Effector memory CD8-positive, alpha-beta T cell (primary cell): ENCODE measurements around the gene TAB2.
"Not testable (repeated sequence)": the region's sequence is repeated elsewhere in the genome, so short reads cannot be mapped to it uniquely, and the experiment has no call there.

ENCODE experiments used
- ATAC-seq: fragments of 150-1000 bp; cut with Tn5 transposase; replicated peaks from 2 replicates; pipeline ENCODE4 v1.10.0; 2021; ENCODE audit warnings: mild to moderate bottlenecking, moderate library complexity
- DNase-seq, 3 experiments: peaks; one replicate each; pipeline ENCODE4 v3.0.0; 2021
- H3K27ac Mint-ChIP-seq, 2 donors: one replicate each; pipeline ENCODE4 v1.8.0; 2022; ENCODE audit warnings: mild to moderate bottlenecking in 2 of 2, mixed read lengths in 2 of 2, moderate library complexity in 2 of 2
- H3K27me3 Mint-ChIP-seq, 2 donors: one replicate each; pipeline ENCODE4 v1.8.0; 2022; ENCODE audit warnings: mixed read lengths in 2 of 2
- H3K36me3 Mint-ChIP-seq: one replicate; pipeline ENCODE4 v1.8.0; 2022; ENCODE audit warnings: mild to moderate bottlenecking, moderate library complexity, mixed read lengths; ENCODE audit not compliant: insufficient read depth
- H3K4me1 Mint-ChIP-seq, 2 donors: one replicate each; pipeline ENCODE4 v1.8.0; 2022; ENCODE audit warnings: low read depth in 2 of 2, mixed read lengths in 2 of 2
- H3K4me3 Mint-ChIP-seq, 2 donors: one replicate each; pipeline ENCODE4 v1.8.0; 2022; ENCODE audit warnings: mild to moderate bottlenecking in 2 of 2, mixed read lengths in 2 of 2, moderate library complexity in 2 of 2
- H3K9me3 Mint-ChIP-seq, 2 donors: one replicate each; pipeline ENCODE4 v1.8.0; 2022; ENCODE audit warnings: mixed read lengths in 2 of 2

TAB2 gene

DNA sequence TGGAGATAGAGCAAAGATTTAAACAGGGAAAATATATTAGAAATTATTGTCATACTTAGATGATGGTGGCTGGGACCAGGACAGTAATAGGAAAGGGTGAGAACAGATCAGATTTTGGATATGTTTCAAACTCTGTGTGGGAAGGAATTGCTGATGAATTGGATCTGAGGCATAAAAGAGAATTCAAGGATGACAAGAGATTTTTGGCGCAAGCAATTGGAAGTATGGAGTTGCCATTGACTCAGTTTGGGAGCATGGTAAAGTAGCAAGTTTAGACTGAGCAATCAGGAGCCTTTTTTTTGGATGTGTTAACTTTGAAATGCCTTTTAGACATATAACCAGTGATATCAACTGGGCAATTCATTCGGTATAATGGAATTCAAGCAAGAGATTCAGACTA, 14.4 kb downstream of the TAB2 start:
- H3K9me3 Mint-ChIP-seq, result no peaks in the 10 kb centered on the region
- no peaks in the 10 kb centered on the region for H3K27me3 Mint-ChIP-seq
- ATAC-seq (no peak), DNase-seq (no peak)
- H3K36me3 Mint-ChIP-seq, result no peaks in the 10 kb centered on the region
- H3K27ac Mint-ChIP-seq, result peak overlapping the region; percentile 1 to 29
- H3K4me3 Mint-ChIP-seq, result peak overlapping the region; percentile 41 to 59
- H3K4me1 Mint-ChIP-seq, result peaks cover 62 to 81% of the 10 kb centered on the region in 2 donors

DNA sequence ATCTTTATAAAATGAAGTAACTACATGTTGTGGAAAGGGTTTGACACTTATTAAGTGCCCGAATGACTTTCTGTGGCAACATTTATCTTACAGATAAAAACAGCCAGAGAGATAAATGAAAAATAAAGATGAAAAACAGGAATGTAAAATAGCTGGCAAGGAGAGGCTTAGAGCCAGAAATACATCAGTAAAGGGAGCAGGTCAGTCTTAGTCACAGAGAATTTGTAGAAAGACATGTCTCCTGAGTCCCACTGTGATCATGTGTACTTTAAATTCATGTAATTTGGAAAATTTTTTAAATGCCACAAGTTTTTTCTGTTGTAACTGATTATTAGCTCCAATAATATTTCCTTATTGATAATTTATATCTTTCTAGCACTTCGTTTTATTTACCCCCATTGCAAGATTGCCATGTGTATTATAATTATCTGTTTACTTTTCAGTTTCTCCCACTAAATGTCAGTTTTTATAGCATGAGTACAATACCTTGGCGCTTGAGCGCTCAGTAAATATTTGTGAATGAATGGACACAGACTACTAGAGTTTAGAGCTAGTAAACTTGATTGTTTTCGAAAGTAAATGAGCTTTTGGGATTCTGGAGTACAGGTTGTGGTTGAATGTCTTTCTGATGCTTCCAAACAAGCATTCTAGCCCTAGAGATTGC, 15.2 kb downstream of the TAB2 start:
- H3K4me1 Mint-ChIP-seq, result peaks cover 64 to 85% of the 10 kb centered on the region in 2 donors
- ATAC-seq, result no peak
- H3K27me3 Mint-ChIP-seq, result no peaks in the 10 kb centered on the region
- H3K4me3 Mint-ChIP-seq, result peak overlapping the region in 1 of 2 donors; percentile 42
- peak overlapping the region; percentile 1 to 50 for H3K27ac Mint-ChIP-seq
- no peak for DNase-seq
- no peaks in the 10 kb centered on the region for H3K36me3 Mint-ChIP-seq
- H3K9me3 Mint-ChIP-seq, result no peaks in the 10 kb centered on the region

DNA sequence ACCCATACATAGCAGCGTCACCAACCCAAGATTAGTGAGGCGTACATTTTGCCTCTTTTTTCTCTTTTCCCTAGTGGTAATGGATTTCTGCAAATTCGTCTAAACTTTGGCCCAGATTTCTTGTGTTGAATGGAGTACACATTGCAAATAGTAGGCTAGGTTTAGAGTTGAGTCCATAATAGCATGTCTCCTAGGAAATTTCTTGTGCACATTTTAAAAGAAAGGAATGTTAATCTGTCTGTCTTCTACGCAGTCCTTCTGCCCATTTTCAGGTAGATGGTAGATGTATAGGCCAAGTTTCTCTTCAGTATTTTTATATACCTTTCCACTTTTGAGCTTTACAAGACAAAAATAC, 15.7 kb downstream of the TAB2 start:
- Mint-ChIP-seq H3K9me3 (no peaks in the 10 kb centered on the region), H3K4me3 (peak overlapping the region in 1 of 2 donors; percentile 21), H3K4me1 (peaks cover 67 to 85% of the 10 kb centered on the region in 2 donors), H3K27ac (peak overlapping the region in 1 of 2 donors; percentile 50), H3K36me3 (no peaks in the 10 kb centered on the region), H3K27me3 (no peaks in the 10 kb centered on the region)
- DNase-seq (no peak), ATAC-seq (no peak)

DNA sequence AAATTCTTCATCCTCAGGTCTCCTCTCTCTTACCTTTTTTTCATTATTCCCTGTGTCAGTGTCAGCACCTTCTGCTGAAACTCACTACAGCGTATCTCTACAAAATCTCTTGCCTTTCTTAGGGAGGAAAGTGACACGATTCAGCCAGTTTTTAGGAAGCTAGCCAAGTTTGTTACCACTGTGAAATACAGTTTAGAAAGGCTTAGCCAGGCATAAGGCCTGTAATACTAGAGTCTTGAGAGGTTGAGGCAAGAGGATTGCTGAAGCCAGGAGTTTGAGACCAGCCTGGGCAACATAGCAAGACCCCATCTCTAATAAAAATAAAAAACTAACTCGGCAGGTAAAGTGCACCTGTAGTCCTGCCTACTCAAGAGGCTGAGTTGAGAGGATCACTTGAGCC, 16.7 kb downstream of the TAB2 start:
- DNase-seq, result no peak
- Mint-ChIP-seq H3K9me3 (no peaks in the 10 kb centered on the region), H3K27ac (peak overlapping the region in 1 of 2 donors; percentile 24), H3K4me1 (peaks cover 64 to 83% of the 10 kb centered on the region in 2 donors), H3K4me3 (peak overlapping the region in 1 of 2 donors; percentile 18), H3K27me3 (no peaks in the 10 kb centered on the region), H3K36me3 (no peaks in the 10 kb centered on the region)
- no peak for ATAC-seq

DNA sequence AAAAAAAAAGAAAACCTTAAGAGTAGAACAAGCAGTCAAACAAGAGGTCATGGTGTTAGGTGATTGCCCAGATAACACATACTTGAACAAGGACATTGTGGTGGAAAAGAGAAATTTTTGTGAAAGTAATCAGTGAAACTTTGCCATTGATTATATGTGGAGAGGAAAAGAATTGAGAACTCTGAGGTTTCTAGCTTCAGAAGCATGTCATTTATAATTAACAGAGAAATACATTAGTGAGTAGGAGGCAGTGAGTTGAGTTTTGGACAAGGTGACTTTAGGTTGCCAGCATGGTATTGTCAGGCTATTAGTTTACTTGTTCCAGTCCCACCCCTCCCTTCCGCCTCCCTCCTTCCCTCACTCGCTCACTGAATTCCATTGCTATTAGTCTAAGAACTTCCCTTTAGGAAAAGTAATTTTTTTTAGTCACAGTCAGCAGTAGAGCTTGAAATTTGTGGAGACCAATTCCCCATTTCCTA, 17.2 kb downstream of the TAB2 start:
- no peaks in the 10 kb centered on the region for H3K36me3 Mint-ChIP-seq
- H3K9me3 Mint-ChIP-seq, result no peaks in the 10 kb centered on the region
- H3K27ac Mint-ChIP-seq, result peak overlapping the region in 1 of 2 donors; percentile 24
- no peak for ATAC-seq
- DNase-seq, result no peak
- no peaks in the 10 kb centered on the region for H3K27me3 Mint-ChIP-seq
- H3K4me3 Mint-ChIP-seq, result peak overlapping the region in 1 of 2 donors; percentile 18
- peaks cover 64 to 81% of the 10 kb centered on the region in 2 donors for H3K4me1 Mint-ChIP-seq

DNA sequence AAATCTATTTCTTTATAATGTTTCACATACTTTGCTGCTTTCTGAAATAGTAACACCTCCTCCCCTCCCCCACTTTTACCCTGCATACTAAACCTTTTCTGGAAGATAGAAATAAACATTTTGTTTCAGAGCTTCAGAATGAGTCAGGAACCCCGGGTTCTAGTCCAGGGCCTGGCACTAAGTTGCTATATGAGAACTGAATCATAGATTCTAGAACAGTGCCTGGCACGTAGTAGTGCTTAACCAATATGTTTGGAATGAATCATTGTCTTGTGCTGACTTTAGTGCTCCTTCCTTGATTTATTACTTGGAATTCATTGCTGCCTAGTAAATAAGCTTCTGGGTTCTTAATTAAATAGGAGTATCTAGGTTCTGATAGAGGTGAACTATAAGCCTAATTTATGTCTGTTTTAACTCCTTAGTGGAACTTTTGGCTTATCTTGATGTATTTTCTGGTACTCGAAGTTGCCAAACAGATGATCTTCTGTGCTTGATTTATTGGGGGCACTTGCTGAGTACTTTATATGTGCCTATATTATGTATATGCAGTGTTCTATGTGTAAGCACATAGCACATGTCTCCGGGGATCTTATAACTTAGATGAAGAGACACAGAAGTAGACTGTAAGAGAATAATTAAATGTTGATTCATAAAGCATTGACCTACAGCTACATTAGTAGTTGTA, 18.6 kb downstream of the TAB2 start:
- peak overlapping the region; percentile 15 to 48 for H3K4me3 Mint-ChIP-seq
- ATAC-seq (no peak), DNase-seq (no peak)
- no peaks in the 10 kb centered on the region for H3K27me3 Mint-ChIP-seq
- H3K27ac Mint-ChIP-seq, result peak overlapping the region; percentile 0 to 3
- H3K9me3 Mint-ChIP-seq, result no peaks in the 10 kb centered on the region
- H3K4me1 Mint-ChIP-seq, result peaks cover 60 to 79% of the 10 kb centered on the region in 2 donors
- no peaks in the 10 kb centered on the region for H3K36me3 Mint-ChIP-seq

DNA sequence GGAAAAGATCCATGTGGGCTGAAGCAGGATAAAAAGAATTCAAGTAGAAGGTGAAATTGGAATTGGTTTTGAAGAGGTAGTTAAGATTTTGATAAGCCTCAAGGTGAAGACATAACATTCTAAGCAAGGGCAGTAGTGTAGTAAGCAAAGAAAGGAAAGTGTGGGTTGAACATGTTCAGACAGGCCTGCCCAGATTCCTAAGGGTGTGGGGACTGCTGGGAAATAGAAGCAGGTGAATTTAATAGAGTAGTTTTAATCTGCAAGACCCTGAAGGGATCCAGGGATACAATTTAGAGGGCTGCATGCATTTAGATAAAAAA, 19.1 kb downstream of the TAB2 start:
- Mint-ChIP-seq H3K4me3 (peak overlapping the region; percentile 15 to 48), H3K4me1 (peaks cover 61 to 79% of the 10 kb centered on the region in 2 donors), H3K36me3 (no peaks in the 10 kb centered on the region), H3K9me3 (no peaks in the 10 kb centered on the region), H3K27ac (peak overlapping the region; percentile 0 to 3), H3K27me3 (no peaks in the 10 kb centered on the region)
- ATAC-seq (no peak), DNase-seq (no peak)

DNA sequence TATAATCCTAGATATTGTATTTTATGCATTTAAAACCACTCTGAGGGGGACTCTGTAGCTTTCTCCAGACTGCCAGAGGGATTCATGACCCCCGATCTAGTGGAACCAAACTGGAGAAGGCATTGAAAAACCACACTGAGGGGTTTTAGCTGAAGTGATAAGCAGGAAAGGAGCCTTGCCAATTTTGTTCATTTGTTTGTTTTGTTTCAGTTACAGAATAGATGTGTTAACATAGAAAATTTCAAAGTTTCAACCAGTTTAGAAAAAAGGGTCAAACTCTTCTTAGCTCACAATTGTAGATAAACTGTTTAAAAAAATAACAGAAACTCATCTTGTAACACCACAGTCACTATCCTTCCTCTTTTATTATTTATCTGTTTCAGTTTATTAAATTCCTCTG, 19.8 kb downstream of the TAB2 start:
- peak overlapping the region in 1 of 2 donors; percentile 48 for H3K4me3 Mint-ChIP-seq
- H3K27ac Mint-ChIP-seq, result peak overlapping the region; percentile 5 to 33
- H3K4me1 Mint-ChIP-seq, result peaks cover 60 to 79% of the 10 kb centered on the region in 2 donors
- DNase-seq, result no peak
- no peaks in the 10 kb centered on the region for H3K27me3 Mint-ChIP-seq
- ATAC-seq, result no peak
- H3K9me3 Mint-ChIP-seq, result no peaks in the 10 kb centered on the region
- no peaks in the 10 kb centered on the region for H3K36me3 Mint-ChIP-seq

DNA sequence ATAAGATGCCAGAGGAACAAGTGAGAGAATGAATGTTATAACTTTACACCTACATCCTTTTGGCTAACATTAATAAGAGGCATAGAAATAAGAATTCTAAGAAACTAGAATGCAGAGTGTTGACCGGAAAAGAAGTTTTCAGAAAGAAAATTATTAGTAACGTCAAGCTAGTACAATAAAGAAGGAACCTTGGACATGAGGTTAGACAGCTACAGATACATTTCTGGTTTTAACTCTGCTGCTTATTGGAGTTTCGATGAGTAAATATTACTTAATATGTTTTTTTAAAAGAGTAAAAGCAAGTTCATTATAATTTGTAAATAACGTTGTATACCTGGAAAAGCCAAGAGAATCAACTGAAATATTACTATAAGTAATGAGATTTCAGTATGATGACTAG, 22.7 kb downstream of the TAB2 start:
- DNase-seq (no peak), ATAC-seq (no peak)
- peaks cover 51 to 74% of the 10 kb centered on the region in 2 donors for H3K4me1 Mint-ChIP-seq
- peak overlapping the region in 1 of 2 donors; percentile 23 for H3K27ac Mint-ChIP-seq
- H3K4me3 Mint-ChIP-seq, result peak overlapping the region; percentile 13 to 63
- no peaks in the 10 kb centered on the region for H3K27me3 Mint-ChIP-seq
- no peaks in the 10 kb centered on the region for H3K36me3 Mint-ChIP-seq
- no peaks in the 10 kb centered on the region for H3K9me3 Mint-ChIP-seq

DNA sequence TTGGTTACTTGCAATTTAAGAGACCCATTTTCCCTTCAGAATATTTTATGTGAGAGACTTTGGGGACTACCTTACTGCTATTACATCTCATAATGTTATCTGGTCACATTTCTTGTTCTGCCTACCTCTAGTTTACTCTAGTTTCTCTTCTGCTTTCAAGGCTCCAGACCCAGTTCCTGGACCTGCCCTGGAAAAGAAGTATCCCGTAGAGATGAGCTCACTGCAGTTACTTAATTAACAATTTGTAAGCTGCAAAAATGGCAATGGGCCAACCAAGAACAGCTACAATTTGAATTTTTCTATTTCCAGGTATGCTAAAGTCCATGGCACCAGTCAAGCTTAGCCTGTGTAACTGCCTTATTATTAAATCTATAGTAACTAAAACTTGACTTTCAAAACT, 25.0 kb downstream of the TAB2 start:
- Mint-ChIP-seq H3K36me3 (peaks cover 8% of the 10 kb centered on the region), H3K9me3 (no peaks in the 10 kb centered on the region), H3K27me3 (no peaks in the 10 kb centered on the region), H3K4me1 (peaks cover 48 to 72% of the 10 kb centered on the region in 2 donors), H3K27ac (peak overlapping the region in 1 of 2 donors; percentile 54), H3K4me3 (no peak overlapping the region)
- DNase-seq (no peak), ATAC-seq (no peak)

DNA sequence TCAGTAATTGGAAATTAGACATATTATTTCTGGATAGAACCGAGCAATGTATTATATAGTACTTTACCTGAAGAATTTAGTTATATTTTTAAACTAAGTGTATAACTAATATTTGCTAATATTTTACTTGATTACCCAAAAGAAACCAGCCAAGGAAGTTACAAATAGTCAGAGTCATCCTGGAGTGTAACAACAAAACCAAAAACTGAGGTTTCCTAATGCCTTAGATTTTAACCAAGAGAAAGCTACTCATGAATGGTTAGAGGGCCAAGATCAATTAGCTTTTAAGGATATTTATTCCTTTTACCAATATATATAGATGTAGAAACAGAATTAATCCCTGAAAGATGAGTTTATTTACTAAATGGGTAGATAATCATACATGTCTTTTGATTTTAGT, 26.0 kb downstream of the TAB2 start:
- H3K27ac Mint-ChIP-seq, result peak overlapping the region; percentile 3 to 9
- no peak for ATAC-seq
- no peaks in the 10 kb centered on the region for H3K27me3 Mint-ChIP-seq
- H3K4me1 Mint-ChIP-seq, result peaks cover 44 to 68% of the 10 kb centered on the region in 2 donors
- no peak overlapping the region for H3K4me3 Mint-ChIP-seq
- peaks cover 10% of the 10 kb centered on the region for H3K36me3 Mint-ChIP-seq
- H3K9me3 Mint-ChIP-seq, result no peaks in the 10 kb centered on the region
- DNase-seq, result no peak

DNA sequence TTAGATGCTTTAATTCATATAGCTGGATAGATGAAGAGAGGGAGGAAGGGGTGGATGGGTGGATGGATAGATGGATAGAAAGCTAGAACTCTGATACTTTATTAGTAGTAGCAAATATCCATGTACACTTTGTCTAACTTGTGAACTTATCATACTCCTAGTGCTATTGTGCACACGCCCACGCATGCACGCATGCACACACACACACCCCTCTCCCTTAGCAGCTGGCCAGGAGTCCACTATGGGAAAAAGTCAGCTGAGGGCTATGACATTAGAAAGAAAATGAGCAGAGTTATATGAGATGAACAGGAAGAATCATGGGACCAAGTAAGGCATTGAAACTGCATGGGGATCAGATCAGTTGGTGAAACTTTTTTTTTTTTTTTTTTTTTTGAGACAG, 28.6 kb downstream of the TAB2 start:
- H3K9me3 Mint-ChIP-seq, result no peaks in the 10 kb centered on the region
- H3K4me1 Mint-ChIP-seq, result peaks cover 40 to 62% of the 10 kb centered on the region in 2 donors
- H3K36me3 Mint-ChIP-seq, result peaks cover 20% of the 10 kb centered on the region
- H3K27me3 Mint-ChIP-seq, result no peaks in the 10 kb centered on the region
- H3K4me3 Mint-ChIP-seq, result peak overlapping the region in 1 of 2 donors; percentile 7
- ATAC-seq, result no peak
- no peak for DNase-seq
- H3K27ac Mint-ChIP-seq, result peak overlapping the region in 1 of 2 donors; percentile 68

DNA sequence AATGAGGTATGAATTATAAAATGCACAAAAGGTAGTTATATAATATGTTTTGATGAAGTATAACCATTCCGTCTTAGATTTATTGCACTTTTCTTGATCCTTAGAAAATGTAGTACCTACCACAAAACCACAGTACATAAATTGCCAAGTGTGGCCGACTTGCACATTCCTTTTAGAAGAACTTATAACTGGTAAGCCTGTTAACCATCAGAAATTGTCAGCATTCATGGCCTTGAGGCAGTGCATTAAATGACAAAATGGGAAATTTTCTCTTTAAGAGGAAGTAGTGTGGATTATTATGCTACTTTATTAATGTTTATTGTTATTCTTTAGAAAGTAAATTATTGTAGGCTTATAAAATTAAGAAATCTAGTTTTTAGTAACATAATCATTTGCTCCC, 29.6 kb downstream of the TAB2 start:
- Mint-ChIP-seq H3K36me3 (peaks cover 20% of the 10 kb centered on the region), H3K27me3 (no peaks in the 10 kb centered on the region), H3K4me3 (no peak overlapping the region), H3K4me1 (peaks cover 32 to 56% of the 10 kb centered on the region in 2 donors), H3K9me3 (no peaks in the 10 kb centered on the region), H3K27ac (no peak overlapping the region)
- DNase-seq (no peak), ATAC-seq (no peak)

DNA sequence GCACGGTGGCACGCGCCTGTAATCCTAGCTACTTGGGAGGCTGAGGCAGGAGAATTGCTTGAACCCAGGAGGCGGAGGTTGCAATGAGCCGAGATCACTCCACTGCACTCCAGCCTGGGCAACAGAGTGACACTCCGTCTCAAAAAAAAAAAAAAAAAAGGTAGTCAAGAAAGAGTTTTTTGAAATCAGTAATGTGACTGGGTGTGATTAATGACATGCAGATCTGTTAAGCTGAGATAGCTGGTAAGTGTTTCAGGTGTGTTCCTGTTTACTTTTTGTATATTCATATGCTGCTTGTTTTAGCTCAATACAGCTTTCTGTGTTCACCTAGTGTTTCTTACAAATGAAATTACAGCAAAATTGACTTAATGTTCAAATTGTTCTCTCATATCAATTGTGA, 31.8 kb downstream of the TAB2 start:
- ATAC-seq, DNase-seq, H3K27me3 Mint-ChIP-seq, H3K27ac Mint-ChIP-seq, H3K9me3 Mint-ChIP-seq, H3K4me3 Mint-ChIP-seq: not testable (repeated sequence)
- H3K4me1 Mint-ChIP-seq, result peaks cover 30 to 47% of the 10 kb centered on the region in 2 donors
- peaks cover 20% of the 10 kb centered on the region for H3K36me3 Mint-ChIP-seq
